A673 (cell line): ENCODE data around the gene PTPN12.

Source experiments
- EZH2 ChIP-seq: fragments of 200-600 bp; sonication (generic); IDR thresholded peaks from 2 replicates; pipeline ENCODE4 v1.6.1; 2017; ENCODE audit warnings: borderline replicate concordance, low read depth, mild to moderate bottlenecking, mixed read lengths, antibody characterized with exemption, low read length; ENCODE audit not compliant: poor library complexity, severe bottlenecking
- TF ChIP-seq, protein P1 (sequence below): fragments of 300-800, 200-600 bp; sonication (generic); conservative IDR thresholded peaks from 2 replicates; pipeline ENCODE4 v1.5.1; 2017; ENCODE audit warnings: low read depth, mild to moderate bottlenecking, antibody characterized with exemption, low read length, moderate library complexity, mixed read lengths

DNA sequence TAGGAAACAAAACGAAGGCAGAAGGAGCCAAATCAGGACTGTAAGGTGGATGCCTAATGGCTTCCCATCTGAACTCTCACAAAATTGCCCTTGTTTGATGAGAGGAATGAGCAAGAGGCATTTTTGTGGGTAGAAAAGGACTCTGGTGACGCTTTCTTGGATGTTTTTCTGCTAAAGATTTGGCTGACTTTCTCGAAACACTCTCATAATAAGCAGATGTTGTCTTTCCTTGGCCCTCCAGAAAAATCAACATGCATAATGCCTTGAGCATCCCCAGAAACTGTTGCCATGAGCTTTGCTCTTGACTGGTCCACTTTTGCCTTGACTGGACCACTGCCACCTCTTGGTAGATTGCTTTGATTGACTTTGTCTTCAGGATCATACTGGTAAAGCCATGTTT, 13.5 kb downstream of the PTPN12 start:
- TF ChIP-seq, protein P1, sequence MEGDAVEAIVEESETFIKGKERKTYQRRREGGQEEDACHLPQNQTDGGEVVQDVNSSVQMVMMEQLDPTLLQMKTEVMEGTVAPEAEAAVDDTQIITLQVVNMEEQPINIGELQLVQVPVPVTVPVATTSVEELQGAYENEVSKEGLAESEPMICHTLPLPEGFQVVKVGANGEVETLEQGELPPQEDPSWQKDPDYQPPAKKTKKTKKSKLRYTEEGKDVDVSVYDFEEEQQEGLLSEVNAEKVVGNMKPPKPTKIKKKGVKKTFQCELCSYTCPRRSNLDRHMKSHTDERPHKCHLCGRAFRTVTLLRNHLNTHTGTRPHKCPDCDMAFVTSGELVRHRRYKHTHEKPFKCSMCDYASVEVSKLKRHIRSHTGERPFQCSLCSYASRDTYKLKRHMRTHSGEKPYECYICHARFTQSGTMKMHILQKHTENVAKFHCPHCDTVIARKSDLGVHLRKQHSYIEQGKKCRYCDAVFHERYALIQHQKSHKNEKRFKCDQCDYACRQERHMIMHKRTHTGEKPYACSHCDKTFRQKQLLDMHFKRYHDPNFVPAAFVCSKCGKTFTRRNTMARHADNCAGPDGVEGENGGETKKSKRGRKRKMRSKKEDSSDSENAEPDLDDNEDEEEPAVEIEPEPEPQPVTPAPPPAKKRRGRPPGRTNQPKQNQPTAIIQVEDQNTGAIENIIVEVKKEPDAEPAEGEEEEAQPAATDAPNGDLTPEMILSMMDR, result no peak
- no peak for TF ChIP-seq EZH2
